Stimulated activated CD4-positive, alpha-beta T cell treated with anti-CD3 and anti-CD28 coated beads, TNF-alpha, amount 100 ng/mL, for 24 hours (primary cell): ENCODE results near the gene CAND1.
"Not testable (repeated sequence)": the region's sequence is repeated elsewhere in the genome, so short reads cannot be mapped to it uniquely, and the experiment has no call there.

Experiments
- DNase-seq, 3 experiments: peaks; one replicate each; pipeline ENCODE4 v3.0.0-alpha.2; 2020; ENCODE audit warnings: low read depth in 3 of 3

The CAND1 gene

GRCh38 chr12:67341086-67341485 is 71.9 kb downstream of the CAND1 start:
- not testable (repeated sequence) for DNase-seq

- no peak for DNase-seq
Measured at GRCh38 chr12:67344979-67345710, 76.0 kb downstream of the CAND1 start.

GRCh38 chr12:67348683-67349082 is 79.5 kb downstream of the CAND1 start:
- no peak for DNase-seq

- DNase-seq, result no peak
Measured at GRCh38 chr12:67352682-67353081, 83.5 kb downstream of the CAND1 start.

GRCh38 chr12:67354322-67354721 is 85.2 kb downstream of the CAND1 start:
- no peak for DNase-seq

DNA sequence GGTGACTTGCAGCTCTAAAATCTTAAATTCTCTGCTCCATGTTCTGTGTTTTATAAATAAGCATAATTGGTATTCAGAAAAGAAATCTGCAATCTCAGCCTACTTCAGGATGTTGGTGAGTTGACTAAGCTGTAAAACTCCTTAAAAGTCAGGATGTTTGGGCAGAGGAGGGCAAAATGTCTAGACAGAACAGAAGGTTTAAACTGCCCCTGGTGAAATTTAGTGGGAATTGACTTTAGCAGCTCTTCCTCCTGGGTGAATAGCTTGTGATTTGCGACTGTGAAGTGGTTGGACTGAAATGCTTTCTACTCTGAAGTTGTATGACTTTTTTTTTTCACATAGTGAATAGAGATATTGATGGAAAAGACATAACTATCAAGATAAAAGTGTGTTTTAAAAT is 85.8 kb downstream of the CAND1 start:
- no peak for DNase-seq

DNA sequence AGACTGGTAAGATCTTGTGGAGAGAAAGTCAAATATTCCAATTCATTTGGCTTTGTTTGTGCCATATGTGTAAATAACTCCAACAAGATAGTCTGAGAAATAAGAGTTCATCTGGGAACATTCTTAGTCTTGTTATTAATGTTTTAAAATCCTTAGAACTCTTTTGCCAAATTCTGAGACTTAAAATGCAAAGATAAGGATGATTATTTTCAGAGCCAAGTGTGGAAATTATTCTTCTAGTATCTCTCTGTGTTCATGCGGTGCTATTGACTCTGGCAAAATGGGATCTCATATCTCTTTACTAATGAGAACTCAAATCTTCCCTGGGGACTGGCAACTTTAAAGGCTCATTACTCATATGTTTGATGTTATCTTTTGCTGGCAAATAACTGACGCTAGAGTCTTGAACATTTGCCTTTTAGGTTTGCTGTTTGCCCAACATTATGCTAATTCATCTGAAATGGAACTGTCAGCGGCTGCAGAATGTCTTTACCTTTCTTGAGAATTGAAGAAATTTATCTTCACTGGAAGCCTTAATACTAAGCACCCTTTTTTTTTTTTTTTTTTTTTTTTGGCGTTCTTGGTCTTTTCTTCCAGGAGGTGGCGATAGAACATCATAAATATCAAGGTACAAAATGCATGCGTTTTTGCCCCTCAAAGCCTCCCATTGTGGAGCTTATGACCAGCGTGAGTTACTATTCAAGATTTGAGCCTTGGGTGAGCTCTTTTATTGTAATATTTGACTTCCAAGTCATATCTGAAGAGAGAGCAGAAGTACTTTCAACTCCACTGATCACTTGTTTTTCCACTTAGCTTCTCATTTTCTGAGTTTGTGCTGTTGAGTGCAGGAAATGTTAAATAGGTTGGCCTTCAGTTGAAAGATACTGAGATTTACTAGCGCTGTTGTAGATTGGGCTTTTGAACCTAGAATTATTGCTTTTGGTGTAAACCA is 86.5 kb downstream of the CAND1 start:
- DNase-seq, result no peak

GRCh38 chr12:67356380-67356774 is 87.2 kb downstream of the CAND1 start:
- no peak for DNase-seq

- DNase-seq, result no peak
Measured at GRCh38 chr12:67357376-67358125, 88.4 kb downstream of the CAND1 start.

DNA sequence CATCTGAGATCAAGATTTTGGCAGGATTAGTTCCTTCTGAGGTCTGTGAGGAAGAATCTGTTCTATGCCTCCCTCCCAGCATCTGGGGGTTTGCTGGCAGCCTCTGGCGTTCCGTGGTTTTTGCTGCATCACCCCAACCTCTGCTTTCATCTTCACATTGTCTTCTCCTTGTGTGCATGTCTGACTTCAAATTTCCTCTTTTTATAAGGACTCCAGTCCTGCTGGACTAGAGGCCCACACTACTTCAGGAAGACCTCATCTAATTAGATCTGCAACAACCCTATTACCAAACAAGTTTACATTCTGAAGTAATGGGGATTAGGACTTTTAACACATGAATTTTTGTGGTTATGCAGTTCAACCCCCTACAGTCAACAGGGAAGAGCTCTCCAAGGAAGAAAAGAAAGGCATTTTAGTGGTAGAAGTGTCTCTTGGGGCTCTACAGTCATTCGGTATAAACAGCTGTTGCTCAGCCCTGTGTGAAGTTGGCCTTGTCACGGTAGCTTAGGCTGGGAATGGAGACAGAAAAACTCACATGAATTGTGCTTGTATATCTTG is 89.7 kb downstream of the CAND1 start:
- DNase-seq, result no peak

DNA sequence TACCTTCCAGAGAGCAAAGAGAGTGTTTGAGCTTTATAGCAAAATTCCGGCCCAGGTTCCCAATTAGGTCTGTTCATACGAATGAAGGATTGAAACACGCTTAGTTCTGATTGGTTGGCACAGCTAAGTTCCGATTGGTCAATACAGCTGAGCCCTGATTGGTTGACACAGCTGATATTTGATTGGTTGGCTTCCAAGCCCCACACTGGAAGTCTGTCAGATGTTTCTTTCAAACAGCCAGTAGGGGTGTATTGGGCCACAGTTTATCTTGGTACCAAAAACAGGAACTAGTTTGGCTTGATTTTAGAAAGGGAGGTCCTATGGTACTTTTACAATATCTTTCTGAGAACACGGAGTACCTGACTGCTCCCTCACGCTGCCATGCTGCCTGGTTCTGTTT is 93.4 kb downstream of the CAND1 start:
- DNase-seq, result no peak

DNA sequence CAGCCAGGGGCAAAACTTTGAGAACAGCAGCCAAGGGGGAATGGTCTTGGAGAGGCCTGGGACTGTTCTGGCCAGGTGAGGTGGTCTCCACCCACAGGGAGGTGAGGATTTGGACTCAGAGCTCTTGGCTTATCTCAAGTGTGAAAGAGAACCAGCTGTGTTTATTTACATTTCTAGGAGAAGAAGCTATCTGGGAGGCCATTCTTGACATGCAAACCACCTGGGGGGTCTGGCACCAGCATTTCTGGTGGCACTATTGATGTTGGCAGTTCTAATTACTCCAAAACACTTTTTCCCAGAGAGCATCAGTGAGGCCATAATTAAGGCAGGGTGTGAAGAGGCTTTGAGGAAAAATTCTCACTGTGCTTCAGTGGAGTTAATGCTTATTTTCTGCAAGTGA is 95.1 kb downstream of the CAND1 start:
- DNase-seq, result no peak

DNA sequence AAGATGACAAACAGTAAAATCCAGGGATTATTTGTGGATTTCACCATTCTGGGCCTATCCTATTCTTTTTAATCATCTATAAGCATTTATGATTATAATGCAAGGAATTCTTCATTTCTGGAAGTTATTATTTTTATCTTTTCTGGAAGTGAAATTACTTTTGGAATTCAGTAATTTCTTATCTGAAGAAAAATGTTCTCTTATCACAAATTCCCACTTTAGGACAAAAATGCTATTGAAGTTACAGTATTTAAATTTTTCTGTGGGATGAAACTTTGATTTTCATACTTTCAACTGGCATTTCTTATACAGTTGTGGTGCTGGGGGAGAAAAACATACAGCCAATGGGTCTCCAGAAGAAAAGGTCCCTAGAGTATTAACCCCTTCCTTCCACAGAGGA is 96.0 kb downstream of the CAND1 start:
- no peak for DNase-seq

- DNase-seq, result no peak
Measured at GRCh38 chr12:67367843-67368242, 98.7 kb downstream of the CAND1 start.
